ENCODE results near the gene UGT2B7. TPM values are rescaled to one million over a fixed set of nuclear protein-coding genes. Genes with fewer than 3 reads are reported as not detected.

The UGT2B7 gene
- total RNA-seq, 1 donor from 2014 or later: not detected

DNA sequence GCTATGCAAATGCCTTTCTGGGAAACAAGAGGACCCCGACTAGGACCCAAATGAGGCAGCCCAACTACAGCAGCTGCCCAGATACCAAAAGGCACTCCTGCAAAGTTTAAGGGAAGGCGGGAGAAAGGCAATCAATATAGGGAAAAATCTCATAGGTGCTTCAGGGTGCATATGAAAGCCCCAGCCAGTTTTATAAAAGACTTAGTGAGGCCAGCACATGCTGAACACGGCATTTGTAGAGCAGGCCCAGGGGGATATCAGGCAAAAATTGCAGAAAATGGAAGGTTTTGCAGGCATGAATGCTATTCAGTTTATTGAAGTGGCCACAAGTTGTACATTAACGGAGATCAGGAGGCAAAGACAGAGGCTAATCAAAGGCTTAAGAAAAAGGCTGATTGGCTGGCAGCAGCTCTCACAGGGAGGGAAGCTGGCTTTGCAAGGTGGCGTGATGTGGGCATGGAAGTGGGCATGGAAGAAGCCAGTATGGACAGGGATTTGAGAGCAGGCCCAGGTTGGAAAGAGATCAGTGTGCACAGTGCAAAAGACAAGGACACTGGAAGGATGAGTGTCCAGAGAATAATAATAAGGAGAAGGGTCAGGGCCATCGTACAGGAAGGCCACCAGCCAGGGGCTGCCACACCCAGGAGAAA, 37.7 kb upstream of the UGT2B7 start:
- H3K4me1 Mint-ChIP-seq (ENCODE audit: unreplicated experiment): peaks cover 5% of the 10 kb centered on the region
- H3K4me3 Mint-ChIP-seq (ENCODE audit: unreplicated experiment): no peak overlapping the region
- H3K27ac Mint-ChIP-seq (ENCODE audit: unreplicated experiment): no peak overlapping the region
- H3K36me3 Mint-ChIP-seq (ENCODE audit: low read depth, unreplicated experiment): no peaks in the 10 kb centered on the region
- TF ChIP-seq, protein P1, sequence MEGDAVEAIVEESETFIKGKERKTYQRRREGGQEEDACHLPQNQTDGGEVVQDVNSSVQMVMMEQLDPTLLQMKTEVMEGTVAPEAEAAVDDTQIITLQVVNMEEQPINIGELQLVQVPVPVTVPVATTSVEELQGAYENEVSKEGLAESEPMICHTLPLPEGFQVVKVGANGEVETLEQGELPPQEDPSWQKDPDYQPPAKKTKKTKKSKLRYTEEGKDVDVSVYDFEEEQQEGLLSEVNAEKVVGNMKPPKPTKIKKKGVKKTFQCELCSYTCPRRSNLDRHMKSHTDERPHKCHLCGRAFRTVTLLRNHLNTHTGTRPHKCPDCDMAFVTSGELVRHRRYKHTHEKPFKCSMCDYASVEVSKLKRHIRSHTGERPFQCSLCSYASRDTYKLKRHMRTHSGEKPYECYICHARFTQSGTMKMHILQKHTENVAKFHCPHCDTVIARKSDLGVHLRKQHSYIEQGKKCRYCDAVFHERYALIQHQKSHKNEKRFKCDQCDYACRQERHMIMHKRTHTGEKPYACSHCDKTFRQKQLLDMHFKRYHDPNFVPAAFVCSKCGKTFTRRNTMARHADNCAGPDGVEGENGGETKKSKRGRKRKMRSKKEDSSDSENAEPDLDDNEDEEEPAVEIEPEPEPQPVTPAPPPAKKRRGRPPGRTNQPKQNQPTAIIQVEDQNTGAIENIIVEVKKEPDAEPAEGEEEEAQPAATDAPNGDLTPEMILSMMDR (IDR thresholded peaks at IDR 0.05; ENCODE audit: unreplicated experiment): no peak
- no peak for DNase-seq (ENCODE audit: low spot score)
- H3K9me3 Mint-ChIP-seq (ENCODE audit: unreplicated experiment): no peaks in the 10 kb centered on the region
- H3K27me3 Mint-ChIP-seq (ENCODE audit: unreplicated experiment): peaks cover 3% of the 10 kb centered on the region

DNA sequence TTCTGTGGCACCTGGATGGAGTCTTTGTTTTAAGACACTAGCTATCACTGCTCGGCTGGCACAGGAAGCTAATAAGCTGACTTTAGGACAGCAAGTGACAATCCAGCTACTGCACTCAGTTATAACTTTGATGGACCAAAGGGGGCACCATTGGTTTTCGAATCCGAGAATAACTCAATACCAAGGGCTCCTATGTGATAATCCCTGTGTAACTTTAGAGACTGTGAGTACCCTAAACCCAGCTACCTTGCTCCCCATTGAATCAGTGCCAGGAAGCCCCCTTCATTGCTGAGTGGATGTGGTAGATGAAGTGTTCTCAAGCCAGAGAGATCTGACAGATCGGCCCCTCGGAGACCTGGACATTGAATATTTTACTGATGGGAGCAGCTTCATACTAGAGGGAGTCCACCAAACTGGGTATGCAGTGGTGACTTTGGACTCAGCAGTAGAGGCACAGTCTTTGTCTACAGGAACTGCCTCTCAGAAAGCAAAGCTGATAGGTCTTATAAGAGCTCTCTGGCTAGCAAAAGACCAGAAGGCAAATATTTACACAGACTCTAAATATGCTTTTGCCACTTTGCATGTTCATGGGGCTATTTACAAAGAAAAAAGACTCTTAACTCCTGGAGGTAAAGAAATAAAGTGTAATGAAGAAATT, 35.5 kb upstream of the UGT2B7 start:
- H3K36me3 Mint-ChIP-seq (ENCODE audit: low read depth, unreplicated experiment): no peaks in the 10 kb centered on the region
- no peak overlapping the region for H3K4me3 Mint-ChIP-seq (ENCODE audit: unreplicated experiment)
- H3K9me3 Mint-ChIP-seq (ENCODE audit: unreplicated experiment): no peaks in the 10 kb centered on the region
- no peak for DNase-seq (ENCODE audit: low spot score)
- H3K27ac Mint-ChIP-seq (ENCODE audit: unreplicated experiment): no peak overlapping the region
- H3K27me3 Mint-ChIP-seq (ENCODE audit: unreplicated experiment): peaks cover 3% of the 10 kb centered on the region
- peaks cover 5% of the 10 kb centered on the region for H3K4me1 Mint-ChIP-seq (ENCODE audit: unreplicated experiment)
- TF ChIP-seq, protein P1 (IDR thresholded peaks at IDR 0.05; ENCODE audit: unreplicated experiment): no peak

DNA sequence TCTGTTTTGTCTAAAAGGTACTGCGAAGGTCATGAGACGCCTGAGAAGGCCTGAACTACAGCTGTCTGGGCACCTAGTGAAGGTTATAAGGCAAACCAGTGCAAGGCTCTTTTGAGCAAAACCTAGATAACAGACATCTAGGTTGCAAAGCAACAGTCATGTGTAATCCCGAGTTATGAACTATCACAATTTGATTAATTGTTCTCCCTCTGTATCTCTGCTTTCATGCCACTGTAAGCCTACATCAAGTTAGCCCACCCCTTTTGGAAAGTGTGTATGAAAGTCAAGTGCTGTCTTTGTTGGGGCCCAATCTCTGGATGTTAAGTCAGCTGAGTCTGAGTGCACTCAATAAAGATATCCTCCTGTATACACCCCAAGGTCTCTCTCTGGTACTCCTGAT, 31.9 kb upstream of the UGT2B7 start:
- Mint-ChIP-seq H3K27ac (ENCODE audit: unreplicated experiment) (no peak overlapping the region), H3K4me3 (ENCODE audit: unreplicated experiment) (no peak overlapping the region), H3K27me3 (ENCODE audit: unreplicated experiment) (no peaks in the 10 kb centered on the region), H3K4me1 (ENCODE audit: unreplicated experiment) (peaks cover 2% of the 10 kb centered on the region), H3K36me3 (ENCODE audit: low read depth, unreplicated experiment) (no peaks in the 10 kb centered on the region), H3K9me3 (ENCODE audit: unreplicated experiment) (no peaks in the 10 kb centered on the region)
- DNase-seq (ENCODE audit: low spot score): no peak
- TF ChIP-seq, protein P1 (IDR thresholded peaks at IDR 0.05; ENCODE audit: unreplicated experiment): no peak

DNA sequence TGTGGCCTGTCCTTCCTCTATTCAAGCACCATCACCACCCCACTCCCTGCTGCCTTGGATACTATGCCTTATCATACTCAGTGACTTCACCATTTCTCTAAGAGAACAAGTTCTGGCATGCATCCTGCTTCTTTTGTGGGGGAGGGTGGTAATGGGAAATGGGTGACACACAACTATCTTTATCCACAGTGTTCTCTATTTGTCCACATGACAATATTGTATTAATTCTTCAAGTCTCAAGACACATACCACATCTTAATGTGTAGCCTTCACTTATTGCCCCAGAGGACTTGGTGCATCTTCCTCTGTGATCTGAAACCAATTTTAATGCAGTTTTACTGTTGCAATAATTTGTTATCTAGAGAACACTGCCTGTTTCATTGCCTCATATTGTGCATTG, 29.3 kb upstream of the UGT2B7 start:
- Mint-ChIP-seq H3K4me3 (ENCODE audit: unreplicated experiment) (no peak overlapping the region), H3K4me1 (ENCODE audit: unreplicated experiment) (peaks cover 2% of the 10 kb centered on the region), H3K9me3 (ENCODE audit: unreplicated experiment) (no peaks in the 10 kb centered on the region), H3K27ac (ENCODE audit: unreplicated experiment) (no peak overlapping the region), H3K36me3 (ENCODE audit: low read depth, unreplicated experiment) (no peaks in the 10 kb centered on the region), H3K27me3 (ENCODE audit: unreplicated experiment) (no peaks in the 10 kb centered on the region)
- no peak for DNase-seq (ENCODE audit: low spot score)
- TF ChIP-seq, protein P1 (IDR thresholded peaks at IDR 0.05; ENCODE audit: unreplicated experiment): no peak

DNA sequence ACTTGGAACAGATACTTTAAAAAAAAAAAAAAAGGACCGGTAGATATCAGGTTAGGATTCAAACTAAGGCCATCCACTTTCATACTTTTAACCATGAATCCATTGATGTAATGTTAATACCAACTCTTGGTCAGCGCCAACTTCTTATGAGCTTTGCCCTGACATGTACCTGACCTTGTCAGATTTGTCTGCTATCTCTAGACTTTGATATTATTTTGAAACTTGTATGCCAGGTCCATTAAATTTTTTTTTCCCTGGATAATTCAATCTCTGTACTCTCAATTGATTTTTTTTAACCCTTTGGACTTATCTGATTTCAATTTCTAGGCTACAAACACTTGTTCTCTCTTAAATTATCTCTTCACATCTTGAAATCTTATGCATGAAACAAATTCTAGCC, 27.2 kb upstream of the UGT2B7 start:
- TF ChIP-seq, protein P1 (IDR thresholded peaks at IDR 0.05; ENCODE audit: unreplicated experiment): no peak
- no peak for DNase-seq (ENCODE audit: low spot score)
- H3K9me3 Mint-ChIP-seq (ENCODE audit: unreplicated experiment): no peaks in the 10 kb centered on the region
- H3K27me3 Mint-ChIP-seq (ENCODE audit: unreplicated experiment): no peaks in the 10 kb centered on the region
- peaks cover 2% of the 10 kb centered on the region for H3K4me1 Mint-ChIP-seq (ENCODE audit: unreplicated experiment)
- no peaks in the 10 kb centered on the region for H3K36me3 Mint-ChIP-seq (ENCODE audit: low read depth, unreplicated experiment)
- no peak overlapping the region for H3K4me3 Mint-ChIP-seq (ENCODE audit: unreplicated experiment)
- H3K27ac Mint-ChIP-seq (ENCODE audit: unreplicated experiment): no peak overlapping the region

All from endothelial cell (in vitro differentiated cells).